ES-I3 (cell line): ENCODE measurements around the gene RND3.

Source experiments
- H3K36me3 ChIP-seq: 2 replicates; pipeline ENCODE4 v1.6.1; 2013; ENCODE audit warnings: mild to moderate bottlenecking, low read length, control low read depth, moderate library complexity; ENCODE audit not compliant: insufficient read depth
- H3K4me1 ChIP-seq: 2 replicates; pipeline ENCODE4 v1.6.1; 2013; ENCODE audit warnings: mild to moderate bottlenecking, control low read depth, low read length; ENCODE audit not compliant: insufficient read depth
- H3K9ac ChIP-seq: 2 replicates; pipeline ENCODE4 v1.6.1; 2013; ENCODE audit warnings: low read depth, mild to moderate bottlenecking, low read length, moderate library complexity
- H3K9me3 ChIP-seq: 2 replicates; pipeline ENCODE4 v1.6.1; 2013; ENCODE audit warnings: mild to moderate bottlenecking, low read length, moderate library complexity; ENCODE audit not compliant: control insufficient read depth, insufficient read depth

RND3 gene

GRCh38 chr2:150475479-150476250 lies 11.8 kb downstream of the RND3 start:
- no peak overlapping the region for H3K9ac ChIP-seq
- H3K9me3 ChIP-seq = no peaks in the 10 kb centered on the region
- peaks cover 25% of the 10 kb centered on the region for H3K36me3 ChIP-seq
- peaks cover 37% of the 10 kb centered on the region for H3K4me1 ChIP-seq

- H3K4me1 ChIP-seq = peaks cover 26% of the 10 kb centered on the region
- peaks cover 31% of the 10 kb centered on the region for H3K36me3 ChIP-seq
- H3K9ac ChIP-seq = no peak overlapping the region
- H3K9me3 ChIP-seq = no peaks in the 10 kb centered on the region
Measured at GRCh38 chr2:150474326-150475074, 13.0 kb downstream of the RND3 start.

- Histone ChIP-seq H3K36me3 (peaks cover 36% of the 10 kb centered on the region), H3K9ac (no peak overlapping the region), H3K9me3 (no peaks in the 10 kb centered on the region), H3K4me1 (peaks cover 21% of the 10 kb centered on the region)
Measured at GRCh38 chr2:150473767-150474166, 13.7 kb downstream of the RND3 start.

GRCh38 chr2:150472511-150472899 lies 15.0 kb downstream of the RND3 start:
- no peaks in the 10 kb centered on the region for H3K9me3 ChIP-seq
- peaks cover 8% of the 10 kb centered on the region for H3K4me1 ChIP-seq
- no peak overlapping the region for H3K9ac ChIP-seq
- peaks cover 42% of the 10 kb centered on the region for H3K36me3 ChIP-seq

- Histone ChIP-seq H3K36me3 (peaks cover 42% of the 10 kb centered on the region), H3K9me3 (no peaks in the 10 kb centered on the region), H3K9ac (no peak overlapping the region), H3K4me1 (peaks cover 3% of the 10 kb centered on the region; the same call in 1 of the 2 replicates)
Measured at GRCh38 chr2:150471813-150472510, 15.5 kb downstream of the RND3 start.

GRCh38 chr2:150470435-150470834 lies 17.0 kb downstream of the RND3 start:
- peaks cover 32% of the 10 kb centered on the region for H3K36me3 ChIP-seq
- no peak overlapping the region for H3K9ac ChIP-seq
- H3K4me1 ChIP-seq = no peaks in the 10 kb centered on the region
- H3K9me3 ChIP-seq = no peaks in the 10 kb centered on the region

GRCh38 chr2:150469706-150470274 lies 17.7 kb downstream of the RND3 start:
- Histone ChIP-seq H3K9me3 (no peaks in the 10 kb centered on the region), H3K36me3 (peaks cover 28% of the 10 kb centered on the region), H3K4me1 (no peaks in the 10 kb centered on the region), H3K9ac (no peak overlapping the region)

- Histone ChIP-seq H3K9me3 (no peaks in the 10 kb centered on the region), H3K4me1 (no peaks in the 10 kb centered on the region), H3K36me3 (peaks cover 23% of the 10 kb centered on the region), H3K9ac (no peak overlapping the region)
Measured at GRCh38 chr2:150468350-150468960, 19.0 kb downstream of the RND3 start.

- Histone ChIP-seq H3K9ac (no peak overlapping the region), H3K4me1 (no peaks in the 10 kb centered on the region)
Measured at GRCh38 chr2:150467621-150467963, 19.9 kb downstream of the RND3 start.

GRCh38 chr2:150466741-150467620 lies 20.5 kb downstream of the RND3 start:
- Histone ChIP-seq H3K9me3 (no peaks in the 10 kb centered on the region), H3K4me1 (no peaks in the 10 kb centered on the region), H3K36me3 (peaks cover 23% of the 10 kb centered on the region), H3K9ac (no peak overlapping the region)

More at GRCh38 chr2:150467621-150467963, 19.9 kb downstream of the RND3 start:
- H3K9me3 ChIP-seq = no peaks in the 10 kb centered on the region
- peaks cover 23% of the 10 kb centered on the region for H3K36me3 ChIP-seq

- Histone ChIP-seq H3K36me3 (peaks cover 23% of the 10 kb centered on the region), H3K4me1 (no peaks in the 10 kb centered on the region)
Measured at GRCh38 chr2:150465703-150466569, 21.5 kb downstream of the RND3 start.

GRCh38 chr2:150464986-150465385 lies 22.5 kb downstream of the RND3 start:
- Histone ChIP-seq H3K4me1 (no peaks in the 10 kb centered on the region), H3K36me3 (peaks cover 16% of the 10 kb centered on the region), H3K9ac (no peak overlapping the region), H3K9me3 (no peaks in the 10 kb centered on the region)

More at GRCh38 chr2:150465703-150466569, 21.5 kb downstream of the RND3 start:
- H3K9me3 ChIP-seq = no peaks in the 10 kb centered on the region
- H3K9ac ChIP-seq = no peak overlapping the region
